Natural killer cell (primary cell): ENCODE data around the gene PRR23E. TPM values are rescaled to one million over a fixed set of nuclear protein-coding genes. Genes with fewer than 3 reads are reported as not detected.

ENCODE experiments used
- ATAC-seq, 3 donors: fragments of 150-1000 bp in 2 of 3; fragments of 200-7000 bp in 1 of 3; cut with Tn5 transposase; 1 replicate in 1 of 3; 2 replicates in 2 of 3; pipeline ENCODE4 v1.10.0; 2021; ENCODE audit warnings: mild to moderate bottlenecking in 2 of 3, moderate library complexity in 2 of 3
- DNase-seq, 2 donors: peaks; one replicate each; pipeline versions ENCODE4 v3.0.0 to v3.0.0-alpha.2; 2013 to 2021; ENCODE audit warnings: mixed read lengths in 1 of 2
- H3K27ac ChIP-seq: one replicate; pipeline ENCODE4 v1.5.1; 2013; ENCODE audit warnings: mild to moderate bottlenecking, low read length
- H3K27me3 ChIP-seq: one replicate; pipeline ENCODE4 v1.6.1; 2013; ENCODE audit warnings: low read length; ENCODE audit not compliant: control insufficient read depth, insufficient read depth
- H3K36me3 ChIP-seq: one replicate; pipeline ENCODE4 v1.6.1; 2013; ENCODE audit warnings: low read length; ENCODE audit not compliant: control insufficient read depth, insufficient read depth
- H3K4me1 ChIP-seq: one replicate; pipeline ENCODE4 v1.6.1; 2013; ENCODE audit warnings: low read length; ENCODE audit not compliant: control insufficient read depth, insufficient read depth
- H3K4me3 ChIP-seq: one replicate; pipeline ENCODE4 v1.5.1; 2013; ENCODE audit warnings: low read length
- H3K9me3 ChIP-seq: one replicate; pipeline ENCODE4 v1.6.1; 2013; ENCODE audit warnings: low read length; ENCODE audit not compliant: control insufficient read depth, insufficient read depth
- H3K27ac Mint-ChIP-seq, 2 donors: one replicate each; pipeline ENCODE4 v1.8.0; 2022; ENCODE audit warnings: mild to moderate bottlenecking in 2 of 2, mixed read lengths in 2 of 2, moderate library complexity in 1 of 2
- H3K27me3 Mint-ChIP-seq, 2 donors: one replicate each; pipeline ENCODE4 v1.8.0; 2022; ENCODE audit warnings: low read depth in 2 of 2, mixed read lengths in 2 of 2
- H3K36me3 Mint-ChIP-seq: one replicate; pipeline ENCODE4 v1.8.0; 2022; ENCODE audit warnings: mixed read lengths
- H3K4me1 Mint-ChIP-seq, 2 donors: one replicate each; pipeline ENCODE4 v1.8.0; 2022; ENCODE audit warnings: mixed read lengths in 2 of 2
- H3K4me3 Mint-ChIP-seq: one replicate; pipeline ENCODE4 v1.8.0; 2022; ENCODE audit warnings: mild to moderate bottlenecking, moderate library complexity, mixed read lengths
- H3K9me3 Mint-ChIP-seq, 2 donors: one replicate each; pipeline ENCODE4 v1.8.0; 2022; ENCODE audit warnings: mixed read lengths in 2 of 2
- WGBS: methylation state at CpG from one replicate; pipeline ENCODE4 v1.1.7; 2013; ENCODE audit warnings: missing lambda C conversion rate; ENCODE audit not compliant: insufficient coverage; 5-methylcytosine and 5-hydroxymethylcytosine counted together
- intact Hi-C: fragments of 100-400 bp; cut with micrococcal nuclease; formaldehyde crosslinking; loops from one replicate; pipeline ENCODE4 v1.14.2; 2022
- total RNA-seq, 4 donors: library from RNA; stranded (reverse); fragments of 120-200 nt in 1 of 4; gene quantifications; one replicate each; pipeline versions ENCODE4 v1.2.3 to v1.2.4, GENCODE V29; 2013 to 2022
- TF ChIP-seq, protein P1 (sequence below): fragments of 200-600 bp; IDR thresholded peaks from one replicate; pipeline ENCODE4 v1.8.0; 2022; ENCODE audit warnings: antibody characterized with exemption

Gene PRR23E
- total RNA-seq, 3 donors from 2014 or later (not counting 1 experiment from before 2014, with no cell fraction given), result not detected

DNA sequence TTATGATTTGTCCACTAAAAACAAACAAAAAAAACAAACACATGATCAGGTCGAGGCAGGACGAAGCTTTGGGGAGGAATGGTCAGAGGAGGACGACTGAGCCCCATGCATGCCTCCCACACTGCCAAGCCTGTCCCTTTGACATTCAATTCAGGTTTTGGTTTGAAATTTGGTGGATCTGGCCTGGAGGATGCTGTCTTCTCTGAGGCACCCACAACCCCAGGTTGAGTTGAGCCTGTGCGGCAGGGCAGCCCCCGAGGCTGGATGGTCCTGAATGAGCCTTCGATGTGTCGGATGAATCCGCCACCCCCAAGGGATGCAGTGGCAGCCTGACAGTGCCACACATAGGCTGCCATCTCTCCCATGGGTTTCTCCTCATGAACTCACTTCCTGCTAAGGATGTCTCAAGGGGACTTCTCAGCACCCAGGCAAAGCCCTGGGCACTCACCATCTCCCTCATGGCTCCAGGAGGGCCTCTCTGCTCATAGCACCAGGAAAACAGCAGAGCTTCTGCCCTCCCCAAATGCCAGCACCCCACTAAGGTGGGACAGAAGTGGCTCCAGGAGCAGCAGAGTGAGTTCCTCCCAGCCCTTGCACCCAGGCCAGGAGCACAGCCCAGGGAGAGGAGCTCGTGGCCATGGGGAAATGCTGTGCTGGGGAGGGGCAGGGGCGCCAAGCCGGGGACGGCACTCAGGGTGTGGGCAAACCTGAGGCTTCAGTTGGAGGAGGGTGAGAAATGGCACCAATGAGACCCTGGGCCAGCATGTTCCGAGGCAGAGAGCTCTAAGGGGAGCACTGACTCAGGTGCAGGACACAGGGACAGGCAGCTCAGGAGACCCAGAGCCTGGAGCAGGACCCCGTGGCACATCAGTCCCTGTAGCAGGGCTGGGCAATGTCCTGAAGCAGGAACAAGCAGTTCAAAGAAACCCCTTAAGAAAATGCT is 18.5 kb downstream of the PRR23E start:
- WGBS, result 85% methylated on average over 14 of the region's 14 CpGs
- H3K4me3 Mint-ChIP-seq, result no peak overlapping the region
- intact Hi-C loops, result no loop called here
- no peak overlapping the region for H3K27ac Mint-ChIP-seq
- Histone ChIP-seq H3K27me3 (no peaks in the 10 kb centered on the region), H3K27ac (no peak overlapping the region), H3K4me1 (no peaks in the 10 kb centered on the region), H3K9me3 (no peaks in the 10 kb centered on the region), H3K4me3 (no peak overlapping the region), H3K36me3 (no peaks in the 10 kb centered on the region)
- no peak for DNase-seq
- H3K27me3 Mint-ChIP-seq, result peaks cover 5 to 15% of the 10 kb centered on the region in 2 donors
- TF ChIP-seq, protein P1, sequence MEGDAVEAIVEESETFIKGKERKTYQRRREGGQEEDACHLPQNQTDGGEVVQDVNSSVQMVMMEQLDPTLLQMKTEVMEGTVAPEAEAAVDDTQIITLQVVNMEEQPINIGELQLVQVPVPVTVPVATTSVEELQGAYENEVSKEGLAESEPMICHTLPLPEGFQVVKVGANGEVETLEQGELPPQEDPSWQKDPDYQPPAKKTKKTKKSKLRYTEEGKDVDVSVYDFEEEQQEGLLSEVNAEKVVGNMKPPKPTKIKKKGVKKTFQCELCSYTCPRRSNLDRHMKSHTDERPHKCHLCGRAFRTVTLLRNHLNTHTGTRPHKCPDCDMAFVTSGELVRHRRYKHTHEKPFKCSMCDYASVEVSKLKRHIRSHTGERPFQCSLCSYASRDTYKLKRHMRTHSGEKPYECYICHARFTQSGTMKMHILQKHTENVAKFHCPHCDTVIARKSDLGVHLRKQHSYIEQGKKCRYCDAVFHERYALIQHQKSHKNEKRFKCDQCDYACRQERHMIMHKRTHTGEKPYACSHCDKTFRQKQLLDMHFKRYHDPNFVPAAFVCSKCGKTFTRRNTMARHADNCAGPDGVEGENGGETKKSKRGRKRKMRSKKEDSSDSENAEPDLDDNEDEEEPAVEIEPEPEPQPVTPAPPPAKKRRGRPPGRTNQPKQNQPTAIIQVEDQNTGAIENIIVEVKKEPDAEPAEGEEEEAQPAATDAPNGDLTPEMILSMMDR, result no peak
- H3K4me1 Mint-ChIP-seq, result no peaks in the 10 kb centered on the region
- ATAC-seq, result no peak
- H3K9me3 Mint-ChIP-seq, result no peaks in the 10 kb centered on the region
- H3K36me3 Mint-ChIP-seq, result no peaks in the 10 kb centered on the region

DNA sequence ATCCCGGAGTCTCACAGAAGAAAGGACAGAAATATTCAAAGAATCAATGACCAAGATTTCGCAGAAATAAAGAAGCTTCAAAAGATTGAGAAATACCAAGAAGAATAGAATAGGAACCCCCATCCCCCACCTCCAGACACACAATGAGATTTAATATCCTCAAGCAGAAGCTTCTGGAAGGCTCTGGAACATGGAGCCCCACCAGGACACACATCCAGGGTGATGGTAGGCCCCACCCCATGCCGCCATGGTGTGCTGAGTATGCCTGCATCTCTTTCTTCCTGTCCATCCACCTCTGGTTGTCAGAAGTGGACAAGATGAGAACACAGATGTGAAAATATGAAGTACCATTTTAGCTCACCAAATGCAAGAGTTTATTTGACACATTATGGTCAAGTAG is 19.3 kb downstream of the PRR23E start:
- Mint-ChIP-seq H3K4me3 (no peak overlapping the region), H3K27me3 (peaks cover 5 to 15% of the 10 kb centered on the region in 2 donors), H3K9me3 (no peaks in the 10 kb centered on the region), H3K27ac (no peak overlapping the region), H3K36me3 (no peaks in the 10 kb centered on the region), H3K4me1 (no peaks in the 10 kb centered on the region)
- H3K36me3 ChIP-seq, result no peaks in the 10 kb centered on the region
- H3K4me1 ChIP-seq, result no peaks in the 10 kb centered on the region
- no peak overlapping the region for H3K4me3 ChIP-seq
- WGBS, result 90% methylated on average over 3 of the region's 3 CpGs
- H3K27me3 ChIP-seq, result no peaks in the 10 kb centered on the region
- no peak for DNase-seq
- TF ChIP-seq, protein P1, result no peak
- intact Hi-C loops, result no loop called here
- no peaks in the 10 kb centered on the region for H3K9me3 ChIP-seq
- no peak overlapping the region for H3K27ac ChIP-seq
- ATAC-seq, result no peak

DNA sequence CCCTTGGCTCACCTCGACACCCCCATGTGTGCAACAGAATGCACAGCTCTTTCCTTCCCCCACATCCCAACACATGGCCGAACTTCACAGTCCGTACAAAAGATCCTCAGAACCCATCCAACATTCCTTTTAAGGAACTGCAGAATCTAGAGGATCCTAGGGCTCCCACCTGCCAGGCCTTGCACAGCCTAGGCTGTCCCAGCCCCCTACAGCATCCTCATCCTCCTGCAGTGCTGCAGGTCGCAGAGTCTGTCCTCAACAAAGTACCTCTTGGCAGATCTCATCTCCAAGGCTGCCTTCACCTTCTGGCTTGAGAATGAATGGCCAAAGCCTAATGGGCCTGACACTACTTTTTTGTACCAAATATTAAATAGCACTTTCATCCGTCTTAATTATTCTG is 19.8 kb downstream of the PRR23E start:
- Histone ChIP-seq H3K4me1 (no peaks in the 10 kb centered on the region), H3K36me3 (no peaks in the 10 kb centered on the region), H3K27ac (no peak overlapping the region), H3K27me3 (no peaks in the 10 kb centered on the region), H3K4me3 (no peak overlapping the region), H3K9me3 (no peaks in the 10 kb centered on the region)
- H3K4me1 Mint-ChIP-seq, result no peaks in the 10 kb centered on the region
- peaks cover 5 to 15% of the 10 kb centered on the region in 2 donors for H3K27me3 Mint-ChIP-seq
- H3K36me3 Mint-ChIP-seq, result no peaks in the 10 kb centered on the region
- TF ChIP-seq, protein P1, result no peak
- intact Hi-C loops, result no loop called here
- DNase-seq (no peak), ATAC-seq (no peak)
- no peak overlapping the region for H3K4me3 Mint-ChIP-seq
- 79% methylated on average over 5 of the region's 5 CpGs for WGBS
- H3K9me3 Mint-ChIP-seq, result no peaks in the 10 kb centered on the region
- no peak overlapping the region for H3K27ac Mint-ChIP-seq
